HCT116 (cell line): ENCODE measurements around the gene GFER. TPM values are rescaled to one million over a fixed set of nuclear protein-coding genes. Genes with fewer than 3 reads are reported as not detected.

Experiments used
- ATAC-seq: fragments of 200-7000 bp; cut with Tn5 transposase; 2 replicates; pipeline ENCODE4 v1.9.1; 2020; ENCODE audit warnings: mild to moderate bottlenecking, moderate library complexity
- BruUV-seq: library from RNA; stranded (reverse); fragments of 400-500 nt; replicated peaks from 2 replicates; lab custom pipeline; 2021; lab: Mats Ljungman, UMichigan
- CTCF ChIA-PET: fragments of 300-600 bp; sonication (Branson Sonifier 250); formaldehyde crosslinking; loops from one replicate; lab custom pipeline; 2021; ENCODE audit warnings: antibody characterized with exemption; lab: Charles Lee
- POLR2A ChIA-PET: fragments of 300-600, 350-600 bp; sonication (Branson Sonifier 250); formaldehyde crosslinking; loops from one replicate; lab custom pipeline; 2021; ENCODE audit warnings: antibody characterized with exemption; lab: Charles Lee
- RAD21 ChIA-PET, 2 experiments: fragments of 300-600 bp; sonication (Branson Sonifier 250); formaldehyde crosslinking; loops; one replicate each; lab custom pipeline; 2023; ENCODE audit warnings: low total read pairs in 2 of 2; ENCODE audit not compliant: uncharacterized antibody in 2 of 2, unreplicated experiment in 2 of 2, low non-redundant PET in 1 of 2; lab: Charles Lee
- DNase-seq: peaks from one replicate; pipeline ENCODE4 v3.0.0-alpha.2; 2010; ENCODE audit warnings: low read depth, low spot score
- H2AFZ ChIP-seq: fragments of 200-600 bp; shearing (Covaris generic), sonication (generic); 2 replicates; pipeline ENCODE4 v1.6.1; 2017; ENCODE audit warnings: low read depth, mixed run types, mixed read lengths, antibody characterized with exemption, low read length; ENCODE audit not compliant: poor library complexity, severe bottlenecking
- H3K27ac ChIP-seq: 2 replicates; pipeline ENCODE4 v1.5.1; 2012; ENCODE audit warnings: low read depth, low read length
- H3K27me3 ChIP-seq: fragments of 200-600 bp; sonication (generic); 2 replicates; pipeline ENCODE4 v1.6.1; 2016; ENCODE audit warnings: mixed run types, low read length, mixed read lengths; ENCODE audit not compliant: insufficient read depth
- H3K36me3 ChIP-seq, 2 experiments: fragments of 200-500 bp in 1 of 2; fragments of 200-600 bp in 1 of 2; sonication (Bioruptor generic) in 1 of 2; sonication (generic) in 1 of 2; 2 replicates each; pipeline versions ENCODE4 v1.5.1 to v1.6.1; 2014 to 2016; ENCODE audit warnings: low read length in 2 of 2, inconsistent platforms in 1 of 2, mixed read lengths in 1 of 2, mixed run types in 1 of 2; ENCODE audit not compliant: insufficient read depth in 2 of 2, control insufficient read depth in 1 of 2
- H3K4me1 ChIP-seq, 2 experiments: fragments of 200-600 bp in 1 of 2; sonication (generic) in 1 of 2; 2 replicates each; pipeline versions ENCODE4 v1.5.1 to v1.6.1; 2012 to 2017; ENCODE audit warnings: low read length in 2 of 2, inconsistent platforms in 1 of 2, mild to moderate bottlenecking in 1 of 2, mixed read lengths in 1 of 2, mixed run types in 1 of 2, moderate library complexity in 1 of 2; ENCODE audit not compliant: insufficient read depth in 2 of 2, control insufficient read depth in 1 of 2
- H3K4me2 ChIP-seq: fragments of 200-600 bp; sonication (generic); 2 replicates; pipeline ENCODE4 v1.6.1; 2017; ENCODE audit warnings: mixed run types, low read length, mixed read lengths
- H3K4me3 ChIP-seq, 2 experiments: fragments of 200-600 bp in 1 of 2; sonication (generic) in 1 of 2; replicated peaks in 1 of 2; 2 replicates each; pipeline ENCODE4 v1.5.1; 2011 to 2016; ENCODE audit warnings: low read length in 2 of 2, control low read depth in 1 of 2, low read depth in 1 of 2, mild to moderate bottlenecking in 1 of 2, mixed read lengths in 1 of 2, mixed run types in 1 of 2
- H3K79me2 ChIP-seq: fragments of 200-600 bp; sonication (generic); 2 replicates; pipeline ENCODE4 v1.6.1; 2017; ENCODE audit warnings: mild to moderate bottlenecking, mixed run types, low read length, moderate library complexity, mixed read lengths; ENCODE audit not compliant: insufficient read depth
- H3K9ac ChIP-seq: fragments of 200-600 bp; sonication (generic); 2 replicates; pipeline ENCODE4 v1.6.1; 2016; ENCODE audit warnings: low read length, mixed read lengths
- H3K9me2 ChIP-seq: fragments of 200-600 bp; sonication (generic), shearing (Covaris generic); 2 replicates; pipeline ENCODE4 v1.6.1; 2017; ENCODE audit warnings: mixed run types, mild to moderate bottlenecking, moderate library complexity; ENCODE audit not compliant: insufficient read depth
- H3K9me3 ChIP-seq, 2 experiments: fragments of 200-500 bp in 1 of 2; fragments of 200-600 bp in 1 of 2; sonication (Bioruptor generic) in 1 of 2; sonication (generic) in 1 of 2; 2 replicates each; pipeline ENCODE4 v1.6.1; 2014 to 2017; ENCODE audit warnings: low read length in 2 of 2, mixed read lengths in 2 of 2, inconsistent platforms in 1 of 2, low read depth in 1 of 2, mild to moderate bottlenecking in 1 of 2, mixed run types in 1 of 2, moderate library complexity in 1 of 2; ENCODE audit not compliant: control insufficient read depth in 1 of 2, insufficient read depth in 1 of 2
- H4K20me1 ChIP-seq: fragments of 200-600 bp; sonication (generic), shearing (Covaris generic); 2 replicates; pipeline ENCODE4 v1.6.1; 2017; ENCODE audit warnings: mixed run types, mild to moderate bottlenecking, moderate library complexity; ENCODE audit not compliant: insufficient read depth
- CBX3 ChIP-seq: IDR thresholded peaks from 2 replicates; pipeline ENCODE4 v1.6.1; 2012; ENCODE audit warnings: low read depth
- CEBPB ChIP-seq: IDR thresholded peaks from 2 replicates; pipeline ENCODE4 v1.6.1; 2012; ENCODE audit warnings: low read depth
- ELF1 ChIP-seq: IDR thresholded peaks from 2 replicates; pipeline ENCODE4 v1.6.1; 2012; ENCODE audit warnings: low read depth, borderline replicate concordance
- EZH2 ChIP-seq: fragments of 200-600 bp; sonication (generic); IDR thresholded peaks from 2 replicates; pipeline ENCODE4 v1.6.1; 2017; ENCODE audit warnings: antibody characterized with exemption, mixed run types
- EZH2phosphoT487 ChIP-seq: fragments of 200-600 bp; IDR thresholded peaks from 2 replicates; pipeline ENCODE4 v1.6.1; 2018; ENCODE audit warnings: antibody characterized with exemption, borderline replicate concordance
- FOSL1 ChIP-seq: IDR thresholded peaks from 2 replicates; pipeline ENCODE4 v1.6.1; 2012; ENCODE audit warnings: low read depth
- POLR2A ChIP-seq: IDR thresholded peaks from 2 replicates; pipeline ENCODE4 v1.7.0; 2011; ENCODE audit warnings: borderline replicate concordance; ENCODE audit not compliant: insufficient read depth, insufficient read length; ENCODE audit errors: extremely low read depth
- POLR2AphosphoS5 ChIP-seq: IDR thresholded peaks from 2 replicates; pipeline ENCODE4 v1.6.1; 2011; ENCODE audit warnings: mild to moderate bottlenecking, low read depth, low read length, moderate library complexity
- SIN3A ChIP-seq: IDR thresholded peaks from 2 replicates; pipeline ENCODE4 v1.6.1; 2012; ENCODE audit warnings: low read depth
- SRF ChIP-seq: IDR thresholded peaks from 2 replicates; pipeline ENCODE4 v1.6.1; 2012; ENCODE audit warnings: low read depth
- intact Hi-C: fragments of 100-400 bp; cut with micrococcal nuclease; formaldehyde crosslinking; loops from 2 replicates; pipeline ENCODE4 v1.10.0; 2022
- total RNA-seq: library from RNA; stranded (reverse); gene quantifications from one replicate; pipeline ENCODE4 v1.2.1, GENCODE V29; 2021; ENCODE audit not compliant: unreplicated experiment
- TF ChIP-seq, protein P1 (sequence below), 3 experiments: fragments of 200-600 bp in 1 of 3; sonication (generic) in 1 of 3; IDR thresholded peaks in 2 of 3; conservative IDR thresholded peaks in 1 of 3; 2 replicates each; pipeline ENCODE4 v1.5.1; 2012 to 2017; ENCODE audit warnings: low read depth in 2 of 3, low read length in 2 of 3, antibody characterized with exemption in 1 of 3, borderline replicate concordance in 1 of 3, control low read depth in 1 of 3, mild to moderate bottlenecking in 1 of 3, mixed read lengths in 1 of 3, mixed run types in 1 of 3, moderate library complexity in 1 of 3; ENCODE audit not compliant: insufficient read depth in 1 of 3
- TF ChIP-seq, protein P2 (sequence below): IDR thresholded peaks from 2 replicates; pipeline ENCODE4 v1.6.1; 2012
- TF ChIP-seq, protein P3 (sequence below): IDR thresholded peaks from 2 replicates; pipeline ENCODE4 v1.6.1; 2011; ENCODE audit warnings: mild to moderate bottlenecking, low read length, moderate library complexity; ENCODE audit not compliant: insufficient replicate concordance; ENCODE audit errors: extremely low read depth

Gene GFER
- total RNA-seq, 1 experiment from 2014 or later, result 47.3 TPM

DNA sequence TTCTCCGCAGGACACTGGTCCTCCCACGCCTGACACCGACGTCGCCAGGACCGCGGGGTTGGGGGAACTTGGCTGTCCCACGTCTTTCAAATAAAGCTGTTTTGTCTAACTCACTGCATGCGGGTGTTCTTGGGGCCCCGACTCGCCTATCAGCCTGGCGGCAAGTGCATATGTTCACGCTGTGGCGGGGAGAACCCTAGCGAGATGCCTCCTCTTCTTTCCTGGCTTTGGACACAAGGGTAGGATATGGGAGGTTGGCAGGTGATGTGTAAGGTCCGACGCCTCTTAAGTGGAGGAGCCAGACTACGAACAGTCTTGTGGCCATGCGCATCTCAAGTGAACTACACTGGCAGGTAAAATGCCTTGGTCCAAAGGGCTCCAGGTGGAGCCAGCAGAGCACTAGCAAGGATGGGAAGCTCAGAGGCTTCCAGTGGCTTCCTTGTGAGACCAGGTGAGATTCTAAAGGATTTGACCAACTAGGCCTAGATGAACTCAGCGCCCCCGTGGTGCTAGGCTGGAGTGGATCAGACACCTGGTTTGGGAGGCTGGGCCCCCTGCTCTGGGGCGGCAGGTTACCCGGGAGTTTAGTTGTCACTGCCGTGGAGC lies 18.5 kb upstream of the GFER start (continued):
- no peak for TF ChIP-seq FOSL1
- TF ChIP-seq, all 23 proteins: peak for 0

DNA sequence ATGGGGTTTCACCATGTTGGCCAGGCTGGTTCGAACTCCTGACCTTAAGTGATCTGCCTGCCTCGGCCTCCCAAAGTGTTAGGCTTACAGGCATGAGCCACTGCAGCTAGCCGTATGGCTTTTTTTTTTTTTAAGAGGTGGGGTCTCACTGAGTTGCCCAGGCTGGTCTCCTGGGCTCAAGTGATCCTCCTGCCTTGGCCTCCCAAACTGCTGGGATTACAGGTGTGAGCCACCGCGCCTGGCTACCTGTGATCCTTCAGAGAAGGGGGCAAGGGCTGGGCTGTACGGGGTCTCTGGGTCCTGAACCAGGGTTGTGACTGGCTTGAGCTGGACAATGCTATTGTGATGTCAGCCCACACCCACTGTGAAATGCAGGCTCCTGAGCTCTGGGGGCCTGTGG lies 17.5 kb upstream of the GFER start, which contains the start of gene RNF151:
Gene RNF151 (plus strand): TSS at position 397 of the 400 bp plus-strand sequence. CDS start 26 bp downstream, outside the sequence.
- POLR2A ChIA-PET, result interaction anchor here (5.9 kb wide), 1 partner anchor 14 kb away, joined by 104 read pairs; the partner anchor contains the start of genes GFER and NOXO1
- H3K27ac ChIP-seq, result peak within 1 kb of the TSS; percentile 94

More for the DNA sequence above, 17.5 kb upstream of the GFER start, which contains the start of gene RNF151:
- BruUV-seq, result no TSS peak
- peak within 1 kb of the TSS; percentile 65 to 73 for H3K4me3 ChIP-seq
- H3K9ac ChIP-seq, result peak within 1 kb of the TSS; percentile 93
- H3K79me2 ChIP-seq, result peaks cover 58% of the 10 kb centered on the region
- no peak within 1 kb of the TSS for H2AFZ ChIP-seq
- H3K36me3 ChIP-seq, result peaks cover 6 to 20% of the 10 kb centered on the region in 2 experiments
- no peaks in the 10 kb centered on the region for H3K27me3 ChIP-seq
- H3K9me3 ChIP-seq, result no peaks in the 10 kb centered on the region
- peak within 1 kb of the TSS; percentile 87 for H3K4me2 ChIP-seq
- intact Hi-C loops, result no loop called here
- peaks cover 5 to 32% of the 10 kb centered on the region in 2 experiments; a peak in 3 of 4 replicates for H3K4me1 ChIP-seq
- ChIA-PET RAD21 (no interaction called here), CTCF (no interaction called here)
- ATAC-seq (no peak), DNase-seq (no peak)
- H3K9me2 ChIP-seq, result no peaks in the 10 kb centered on the region
- peaks cover 11% of the 10 kb centered on the region; the same call in 1 of the 2 replicates for H4K20me1 ChIP-seq
- TF ChIP-seq CEBPB, result no peak
- no peak for TF ChIP-seq SIN3A
- no peak for TF ChIP-seq EZH2phosphoT487
- TF ChIP-seq EZH2, result no peak
- TF ChIP-seq, protein P1, sequence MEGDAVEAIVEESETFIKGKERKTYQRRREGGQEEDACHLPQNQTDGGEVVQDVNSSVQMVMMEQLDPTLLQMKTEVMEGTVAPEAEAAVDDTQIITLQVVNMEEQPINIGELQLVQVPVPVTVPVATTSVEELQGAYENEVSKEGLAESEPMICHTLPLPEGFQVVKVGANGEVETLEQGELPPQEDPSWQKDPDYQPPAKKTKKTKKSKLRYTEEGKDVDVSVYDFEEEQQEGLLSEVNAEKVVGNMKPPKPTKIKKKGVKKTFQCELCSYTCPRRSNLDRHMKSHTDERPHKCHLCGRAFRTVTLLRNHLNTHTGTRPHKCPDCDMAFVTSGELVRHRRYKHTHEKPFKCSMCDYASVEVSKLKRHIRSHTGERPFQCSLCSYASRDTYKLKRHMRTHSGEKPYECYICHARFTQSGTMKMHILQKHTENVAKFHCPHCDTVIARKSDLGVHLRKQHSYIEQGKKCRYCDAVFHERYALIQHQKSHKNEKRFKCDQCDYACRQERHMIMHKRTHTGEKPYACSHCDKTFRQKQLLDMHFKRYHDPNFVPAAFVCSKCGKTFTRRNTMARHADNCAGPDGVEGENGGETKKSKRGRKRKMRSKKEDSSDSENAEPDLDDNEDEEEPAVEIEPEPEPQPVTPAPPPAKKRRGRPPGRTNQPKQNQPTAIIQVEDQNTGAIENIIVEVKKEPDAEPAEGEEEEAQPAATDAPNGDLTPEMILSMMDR (IDR thresholded peaks at IDR 0.05 in 2 of 3, conservative IDR thresholded peaks at IDR 0.05 in 1 of 3; ENCODE audit: borderline replicate concordance in 1 of 3, insufficient read depth in 1 of 3, low read depth in 2 of 3, low read length in 2 of 3), result no peak
- TF ChIP-seq, protein P2, sequence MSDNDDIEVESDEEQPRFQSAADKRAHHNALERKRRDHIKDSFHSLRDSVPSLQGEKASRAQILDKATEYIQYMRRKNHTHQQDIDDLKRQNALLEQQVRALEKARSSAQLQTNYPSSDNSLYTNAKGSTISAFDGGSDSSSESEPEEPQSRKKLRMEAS, result no peak
- no peak for TF ChIP-seq CBX3
- no peak for TF ChIP-seq POLR2AphosphoS5
- no peak for TF ChIP-seq ELF1
- no peak for TF ChIP-seq SRF
- TF ChIP-seq, protein P3, sequence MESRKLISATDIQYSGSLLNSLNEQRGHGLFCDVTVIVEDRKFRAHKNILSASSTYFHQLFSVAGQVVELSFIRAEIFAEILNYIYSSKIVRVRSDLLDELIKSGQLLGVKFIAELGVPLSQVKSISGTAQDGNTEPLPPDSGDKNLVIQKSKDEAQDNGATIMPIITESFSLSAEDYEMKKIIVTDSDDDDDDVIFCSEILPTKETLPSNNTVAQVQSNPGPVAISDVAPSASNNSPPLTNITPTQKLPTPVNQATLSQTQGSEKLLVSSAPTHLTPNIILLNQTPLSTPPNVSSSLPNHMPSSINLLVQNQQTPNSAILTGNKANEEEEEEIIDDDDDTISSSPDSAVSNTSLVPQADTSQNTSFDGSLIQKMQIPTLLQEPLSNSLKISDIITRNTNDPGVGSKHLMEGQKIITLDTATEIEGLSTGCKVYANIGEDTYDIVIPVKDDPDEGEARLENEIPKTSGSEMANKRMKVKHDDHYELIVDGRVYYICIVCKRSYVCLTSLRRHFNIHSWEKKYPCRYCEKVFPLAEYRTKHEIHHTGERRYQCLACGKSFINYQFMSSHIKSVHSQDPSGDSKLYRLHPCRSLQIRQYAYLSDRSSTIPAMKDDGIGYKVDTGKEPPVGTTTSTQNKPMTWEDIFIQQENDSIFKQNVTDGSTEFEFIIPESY, result no peak
- TF ChIP-seq POLR2A, result no peak
